D721Med (cell line): ENCODE results near the gene EXOSC5.
"Not testable (repeated sequence)": the region's sequence is repeated elsewhere in the genome, so short reads cannot be mapped to it uniquely, and the experiment has no call there.

Experiments
- DNase-seq: peaks from one replicate; pipeline ENCODE4 v3.0.0; 2011; ENCODE audit warnings: low spot score; ENCODE audit not compliant: insufficient read length
- FAIRE-seq: peaks from 2 replicates; lab custom pipeline; 2011; peaks lifted over from hg19 to GRCh38; lab: Jason Lieb, UNC
- CTCF ChIP-seq: IDR thresholded peaks from 2 replicates; pipeline ENCODE4 v1.5.1; 2012; ENCODE audit warnings: mild to moderate bottlenecking, control low read depth; ENCODE audit not compliant: insufficient read depth; ENCODE audit errors: missing control alignments

The EXOSC5 gene

DNA sequence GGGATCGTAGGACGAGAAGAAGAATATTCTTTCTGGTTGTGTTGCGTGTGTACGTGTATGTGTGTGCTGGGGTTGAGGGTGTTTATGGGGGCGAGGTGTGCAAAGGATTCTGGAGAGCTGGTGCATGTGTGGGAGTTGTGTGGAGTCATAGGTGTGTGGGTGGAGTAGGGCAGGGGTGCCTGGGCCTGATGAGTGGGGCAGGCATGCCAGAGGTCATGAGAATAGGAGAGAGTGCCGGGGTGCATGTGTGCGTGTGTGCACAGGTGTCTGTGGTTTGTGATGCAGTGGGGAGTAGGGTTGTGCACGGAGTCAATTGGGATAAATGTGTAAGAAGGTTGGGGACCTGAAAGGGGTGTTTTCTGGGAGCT, 20.2 kb downstream of the EXOSC5 start:
- DNase-seq (no peak), FAIRE-seq (no peak)
- TF ChIP-seq CTCF: no peak

DNA sequence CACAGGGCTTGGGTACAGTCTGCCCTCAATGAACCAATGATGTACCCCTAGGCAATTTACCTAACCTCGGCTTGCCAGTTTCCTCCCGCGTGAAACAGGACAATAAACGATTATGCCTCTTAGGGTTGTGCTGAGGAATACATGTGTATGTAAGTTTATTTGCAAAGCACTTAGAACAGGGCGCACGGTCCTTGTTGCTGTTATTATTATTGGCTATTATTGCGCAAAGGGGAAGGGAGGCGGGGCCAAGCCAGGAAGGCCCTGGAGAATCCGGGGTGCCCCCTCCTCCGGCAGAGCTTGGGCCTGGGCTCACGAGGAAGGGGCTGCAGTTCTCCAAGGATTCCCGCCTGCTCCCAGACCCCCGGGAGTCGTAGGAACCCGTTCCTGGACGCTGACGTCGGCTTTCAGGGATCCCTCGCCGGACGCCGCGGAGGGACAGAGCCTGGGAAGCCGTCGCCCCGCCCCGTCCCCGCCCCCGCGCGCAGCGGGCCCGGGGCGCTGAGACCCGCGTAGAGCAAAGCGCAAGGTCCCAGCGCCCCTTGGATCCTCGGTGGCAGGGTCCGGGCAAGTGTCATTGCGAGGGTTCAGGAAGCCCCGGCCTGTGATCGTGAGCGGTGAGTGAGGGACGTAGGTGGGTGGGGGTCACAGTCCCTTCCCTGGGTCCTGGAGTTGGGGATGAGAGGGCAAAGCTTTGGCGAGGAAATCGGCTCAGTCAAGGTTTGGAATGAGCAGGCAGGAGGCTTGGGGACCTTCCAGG, 20.7 kb downstream of the EXOSC5 start, which contains the start of gene TMEM91:
Gene TMEM91, plus strand, starts transcription at position 293 of the 757 bp plus-strand sequence. CDS start 1,777 bp downstream, outside the sequence.
- TF ChIP-seq CTCF: no peak
- DNase-seq: no peak

DNA sequence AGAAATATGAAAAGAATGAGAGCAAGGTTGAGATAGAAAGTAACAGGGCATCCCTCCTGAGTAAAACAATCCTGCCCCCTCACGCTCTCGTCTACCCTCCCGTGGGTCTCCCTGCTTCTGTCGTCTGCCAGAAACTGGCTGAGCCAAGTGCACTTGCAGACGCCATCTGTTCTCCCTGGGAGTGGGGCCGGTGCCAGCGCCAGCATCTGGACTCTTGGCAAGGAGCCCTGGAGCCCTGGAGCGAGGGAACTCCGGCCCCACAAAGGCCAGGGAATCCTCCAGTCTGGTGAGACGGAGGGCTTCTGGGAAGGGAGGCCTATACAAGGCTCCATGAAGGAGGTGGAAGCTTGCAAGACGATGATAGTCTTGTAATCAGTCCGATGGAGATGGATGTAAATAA, 23.2 kb downstream of the EXOSC5 start:
- TF ChIP-seq CTCF: no peak
- FAIRE-seq (no peak), DNase-seq (peak; percentile 70)

More for the DNA sequence above, 20.7 kb downstream of the EXOSC5 start, which contains the start of gene TMEM91:
- FAIRE-seq: no peak

GRCh38 chr19:41372501-41372900, 24.7 kb downstream of the EXOSC5 start:
- no peak for FAIRE-seq
- DNase-seq: no peak
- TF ChIP-seq CTCF: no peak

DNA sequence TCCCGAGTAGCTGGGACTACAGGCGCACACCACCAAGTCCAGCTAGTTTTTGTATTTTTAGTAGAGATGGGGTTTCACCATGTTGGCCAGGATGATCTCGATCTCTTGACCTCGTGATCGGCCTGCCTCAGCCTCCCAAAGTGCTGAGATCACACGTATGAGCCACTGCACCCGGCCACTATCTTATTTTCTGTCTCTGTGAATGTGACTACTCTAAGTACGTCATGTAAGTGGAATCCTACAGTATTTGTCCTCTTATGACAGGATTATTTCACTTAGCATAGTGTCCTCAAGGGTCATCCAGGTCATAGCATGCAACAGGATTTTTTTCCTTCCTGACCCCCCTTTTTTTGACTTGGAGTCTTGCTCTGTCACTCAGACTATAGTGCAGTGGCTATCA, 25.6 kb downstream of the EXOSC5 start:
- FAIRE-seq: no peak
- no peak for DNase-seq
- no peak for TF ChIP-seq CTCF

- DNase-seq, FAIRE-seq: not testable (repeated sequence)
These were observed 26.0 kb downstream of the EXOSC5 start for GRCh38 chr19:41371119-41371518.

DNA sequence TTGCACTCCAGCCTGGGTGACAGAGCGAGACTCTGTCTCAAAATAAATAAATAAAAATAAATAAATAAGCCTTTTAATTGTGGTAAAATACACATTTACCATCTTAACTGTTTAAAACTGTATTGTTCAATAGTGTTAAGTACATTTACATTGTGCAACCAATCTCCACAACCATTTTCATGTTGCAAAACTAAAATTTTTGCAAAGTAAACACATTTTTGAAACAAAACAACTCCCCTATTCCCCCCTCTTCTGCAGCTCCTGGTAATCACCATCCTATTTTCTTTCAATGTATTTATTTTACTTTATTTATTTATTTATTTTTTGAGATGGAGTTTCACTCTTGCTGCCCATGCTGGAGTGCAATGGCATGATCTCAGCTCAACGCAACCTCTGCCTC, 27.4 kb downstream of the EXOSC5 start:
- TF ChIP-seq CTCF: no peak
- FAIRE-seq (no peak), DNase-seq (no peak)
